Measurements from ENCODE around the gene ZNF69.
"Not testable (repeated sequence)": the region's sequence is repeated elsewhere in the genome, so short reads cannot be mapped to it uniquely, and the experiment has no call there.

GRCh38 chr19:11938383-11938782 lies 50.8 kb downstream of the ZNF69 start:
- not testable (repeated sequence) for TF ChIP-seq CTCF (conservative IDR thresholded peaks at IDR 0.05 in 1 of 2, IDR thresholded peaks at IDR 0.05 in 1 of 2; ENCODE audit: extremely low read depth in 1 of 2, insufficient read depth in 1 of 2, low read depth in 1 of 2, low read length in 2 of 2); EZH2 (IDR thresholded peaks at IDR 0.05; ENCODE audit: borderline replicate concordance, low read length)
